Fibroblast of upper back skin (primary cell): ENCODE data around the gene FBXO42.

Experiments used
- DNase-seq: peaks from one replicate; pipeline ENCODE4 v3.0.0-alpha.2; 2013

The FBXO42 gene

GRCh38 chr1:16321176-16321867 is 31.0 kb downstream of the FBXO42 start:
- peak; percentile 7 for DNase-seq

GRCh38 chr1:16318555-16318954 is 33.7 kb downstream of the FBXO42 start:
- peak; percentile 4 for DNase-seq

GRCh38 chr1:16315437-16315836 is 36.8 kb downstream of the FBXO42 start:
- no peak for DNase-seq

- DNase-seq, result no peak
These were observed 45.1 kb downstream of the FBXO42 start for GRCh38 chr1:16307222-16307621.

GRCh38 chr1:16302709-16303627 is 49.3 kb downstream of the FBXO42 start:
- no peak for DNase-seq

GRCh38 chr1:16300436-16300835 is 51.8 kb downstream of the FBXO42 start:
- DNase-seq, result no peak

GRCh38 chr1:16298653-16299052 is 53.6 kb downstream of the FBXO42 start:
- no peak for DNase-seq

GRCh38 chr1:16296643-16297042 is 55.6 kb downstream of the FBXO42 start:
- DNase-seq, result no peak

- DNase-seq, result no peak
These were observed 57.8 kb downstream of the FBXO42 start for GRCh38 chr1:16294219-16295212.

GRCh38 chr1:16293538-16293937 is 58.7 kb downstream of the FBXO42 start:
- DNase-seq, result no peak

- DNase-seq, result no peak
These were observed 59.5 kb downstream of the FBXO42 start for GRCh38 chr1:16292739-16293138.

GRCh38 chr1:16289959-16290358 is 62.3 kb downstream of the FBXO42 start:
- DNase-seq, result no peak

GRCh38 chr1:16286122-16286521 is 66.2 kb downstream of the FBXO42 start:
- no peak for DNase-seq

- no peak for DNase-seq
These were observed 70.5 kb downstream of the FBXO42 start for GRCh38 chr1:16281765-16282164.

- DNase-seq, result no peak
These were observed 73.1 kb downstream of the FBXO42 start for GRCh38 chr1:16279186-16279585.

- no peak for DNase-seq
These were observed 75.8 kb downstream of the FBXO42 start for GRCh38 chr1:16276302-16277030.

- DNase-seq, result no peak
These were observed 76.7 kb downstream of the FBXO42 start for GRCh38 chr1:16275591-16275990.

GRCh38 chr1:16267690-16268180 is 84.5 kb downstream of the FBXO42 start:
- no peak for DNase-seq

- no peak for DNase-seq
These were observed 85.7 kb downstream of the FBXO42 start for GRCh38 chr1:16266411-16267118.

GRCh38 chr1:16262067-16262466 is 90.2 kb downstream of the FBXO42 start:
- DNase-seq, result no peak

- peak; percentile 84 for DNase-seq
These were observed 91.5 kb downstream of the FBXO42 start for GRCh38 chr1:16260814-16261213.
